GM12892 (cell line): Measurements from ENCODE around the gene RAMP2.

ENCODE experiments used
- DNase-seq: peaks from one replicate; pipeline ENCODE4 v3.0.0; 2011; ENCODE audit not compliant: insufficient read length
- FAIRE-seq: peaks from 2 replicates; lab custom pipeline; 2011; peaks lifted over from hg19 to GRCh38; lab: Jason Lieb, UNC
- POLR2A ChIP-seq: IDR thresholded peaks from 2 replicates; pipeline ENCODE4 v1.6.1; 2011; ENCODE audit warnings: low read depth, low read length, control low read depth
- POLR2AphosphoS5 ChIP-seq: IDR thresholded peaks from 2 replicates; pipeline ENCODE4 v1.6.1; 2011; ENCODE audit warnings: low read depth, low read length, control low read depth
- TAF1 ChIP-seq: IDR thresholded peaks from 2 replicates; pipeline ENCODE4 v1.6.1; 2011; ENCODE audit warnings: low read depth, mild to moderate bottlenecking, control low read depth, low read length, borderline replicate concordance

Gene RAMP2

GRCh38 chr17:42783791-42784138, 22.7 kb downstream of the RAMP2 start:
- DNase-seq: no peak
- no peak for FAIRE-seq
- TF ChIP-seq POLR2A (no peak), TAF1 (no peak), POLR2AphosphoS5 (no peak)

GRCh38 chr17:42784409-42784808, 23.4 kb downstream of the RAMP2 start:
- no peak for TF ChIP-seq POLR2A
- TF ChIP-seq POLR2AphosphoS5: no peak
- TF ChIP-seq TAF1: no peak
- DNase-seq (no peak), FAIRE-seq (no peak)

DNA sequence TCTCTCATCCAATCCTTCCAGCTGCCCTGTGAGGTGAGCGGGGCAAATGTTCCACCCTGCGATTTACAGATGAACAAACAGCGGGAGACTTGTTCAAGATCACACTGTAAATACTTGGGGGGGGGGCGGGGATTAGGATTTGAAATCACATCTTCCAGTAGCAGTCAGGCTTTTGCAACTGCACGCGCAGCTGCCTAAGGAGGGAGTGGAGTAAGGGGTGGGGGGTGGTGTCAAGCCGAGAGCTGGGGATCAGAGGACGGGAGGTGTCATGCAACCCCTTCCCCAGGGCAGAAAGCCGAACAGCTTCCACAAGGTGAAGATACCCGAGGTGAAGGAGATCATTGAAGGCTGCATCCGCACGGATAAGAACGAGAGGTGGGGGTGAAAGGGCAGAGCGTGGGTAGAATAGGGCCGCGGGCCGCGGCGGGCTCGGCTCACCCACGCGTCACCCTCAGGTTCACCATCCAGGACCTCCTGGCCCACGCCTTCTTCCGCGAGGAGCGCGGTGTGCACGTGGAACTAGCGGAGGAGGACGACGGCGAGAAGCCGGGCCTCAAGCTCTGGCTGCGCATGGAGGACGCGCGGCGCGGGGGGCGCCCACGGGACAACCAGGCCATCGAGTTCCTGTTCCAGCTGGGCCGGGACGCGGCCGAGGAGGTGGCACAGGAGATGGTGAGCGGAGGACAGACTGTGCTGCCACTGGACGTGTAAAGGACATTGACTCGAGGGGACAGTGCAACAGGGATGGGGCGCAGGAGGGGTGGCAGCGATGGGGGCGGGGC, 24.0 kb downstream of the RAMP2 start:
- FAIRE-seq (no peak), DNase-seq (no peak)
- TF ChIP-seq POLR2A (no peak), POLR2AphosphoS5 (no peak), TAF1 (no peak)

- FAIRE-seq (no peak), DNase-seq (no peak)
- TF ChIP-seq TAF1: no peak
- no peak for TF ChIP-seq POLR2AphosphoS5
- no peak for TF ChIP-seq POLR2A
Measured at GRCh38 chr17:42787266-42787665, 26.2 kb downstream of the RAMP2 start.

GRCh38 chr17:42791948-42792347, 30.9 kb downstream of the RAMP2 start:
- no peak for FAIRE-seq
- TF ChIP-seq POLR2AphosphoS5: no peak
- DNase-seq: no peak

DNA sequence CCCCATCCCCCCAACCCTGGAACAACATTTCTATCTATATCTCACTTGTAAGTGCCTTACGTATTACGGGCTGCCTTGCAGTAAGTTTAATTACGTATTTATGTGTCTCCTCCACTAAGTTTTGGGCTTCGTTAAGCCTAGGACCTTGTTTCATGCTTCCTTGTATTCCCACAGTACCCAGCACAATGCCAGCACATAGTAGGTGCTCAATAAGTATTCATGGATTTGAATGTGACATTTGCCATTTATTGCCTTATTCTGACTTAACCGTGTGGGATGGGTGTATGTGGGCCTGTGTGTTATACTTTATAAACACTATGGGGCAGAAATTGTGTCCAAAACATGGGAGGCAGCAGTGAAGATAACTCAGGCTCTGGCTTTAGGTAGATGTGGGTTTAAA, 31.5 kb downstream of the RAMP2 start:
- DNase-seq: no peak
- no peak for TF ChIP-seq POLR2AphosphoS5
- no peak for FAIRE-seq

DNA sequence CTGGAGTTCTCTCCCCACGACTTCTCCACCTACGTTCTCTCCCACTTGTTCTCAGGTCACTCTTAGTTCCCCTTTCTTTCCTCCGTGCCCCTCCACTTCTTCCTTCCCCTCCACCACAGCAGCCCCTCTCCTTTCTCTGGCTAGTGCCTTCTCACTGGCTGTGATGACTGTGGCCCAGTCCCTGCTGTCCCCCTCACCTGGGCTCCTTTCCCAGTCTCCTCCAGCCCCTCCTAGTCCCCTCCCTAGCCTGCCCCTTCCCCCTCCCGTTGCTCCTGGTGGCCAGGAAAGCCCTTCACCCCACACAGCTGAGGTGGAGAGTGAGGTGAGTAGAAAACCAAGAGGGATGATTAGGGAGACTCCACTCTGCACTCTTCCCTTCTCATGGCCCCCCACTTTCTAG, 34.0 kb downstream of the RAMP2 start:
- FAIRE-seq (no peak), DNase-seq (no peak)
- TF ChIP-seq POLR2A (no peak), POLR2AphosphoS5 (no peak), TAF1 (no peak)

DNA sequence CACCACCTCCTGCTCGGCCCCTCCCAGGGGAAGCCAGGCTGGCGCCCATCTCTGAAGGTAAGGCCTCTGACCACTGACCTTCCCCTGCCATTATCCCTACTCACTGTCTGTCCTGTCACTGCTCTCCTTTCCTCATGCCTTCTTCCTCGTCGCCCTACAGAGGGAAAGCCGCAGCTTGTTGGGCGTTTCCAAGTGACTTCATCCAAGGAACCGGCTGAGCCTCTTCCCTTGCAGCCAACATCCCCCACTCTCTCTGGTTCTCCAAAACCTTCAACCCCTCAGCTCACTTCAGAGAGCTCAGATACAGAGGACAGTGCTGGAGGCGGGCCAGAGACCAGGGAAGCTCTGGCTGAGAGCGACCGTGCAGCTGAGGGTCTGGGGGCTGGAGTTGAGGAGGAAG, 34.4 kb downstream of the RAMP2 start:
- no peak for TF ChIP-seq TAF1
- no peak for TF ChIP-seq POLR2AphosphoS5
- TF ChIP-seq POLR2A: no peak
- DNase-seq (no peak), FAIRE-seq (no peak)

GRCh38 chr17:42796066-42796758, 35.2 kb downstream of the RAMP2 start:
- FAIRE-seq (no peak), DNase-seq (no peak)
- TF ChIP-seq POLR2AphosphoS5 (no peak), POLR2A (no peak), TAF1 (no peak)

DNA sequence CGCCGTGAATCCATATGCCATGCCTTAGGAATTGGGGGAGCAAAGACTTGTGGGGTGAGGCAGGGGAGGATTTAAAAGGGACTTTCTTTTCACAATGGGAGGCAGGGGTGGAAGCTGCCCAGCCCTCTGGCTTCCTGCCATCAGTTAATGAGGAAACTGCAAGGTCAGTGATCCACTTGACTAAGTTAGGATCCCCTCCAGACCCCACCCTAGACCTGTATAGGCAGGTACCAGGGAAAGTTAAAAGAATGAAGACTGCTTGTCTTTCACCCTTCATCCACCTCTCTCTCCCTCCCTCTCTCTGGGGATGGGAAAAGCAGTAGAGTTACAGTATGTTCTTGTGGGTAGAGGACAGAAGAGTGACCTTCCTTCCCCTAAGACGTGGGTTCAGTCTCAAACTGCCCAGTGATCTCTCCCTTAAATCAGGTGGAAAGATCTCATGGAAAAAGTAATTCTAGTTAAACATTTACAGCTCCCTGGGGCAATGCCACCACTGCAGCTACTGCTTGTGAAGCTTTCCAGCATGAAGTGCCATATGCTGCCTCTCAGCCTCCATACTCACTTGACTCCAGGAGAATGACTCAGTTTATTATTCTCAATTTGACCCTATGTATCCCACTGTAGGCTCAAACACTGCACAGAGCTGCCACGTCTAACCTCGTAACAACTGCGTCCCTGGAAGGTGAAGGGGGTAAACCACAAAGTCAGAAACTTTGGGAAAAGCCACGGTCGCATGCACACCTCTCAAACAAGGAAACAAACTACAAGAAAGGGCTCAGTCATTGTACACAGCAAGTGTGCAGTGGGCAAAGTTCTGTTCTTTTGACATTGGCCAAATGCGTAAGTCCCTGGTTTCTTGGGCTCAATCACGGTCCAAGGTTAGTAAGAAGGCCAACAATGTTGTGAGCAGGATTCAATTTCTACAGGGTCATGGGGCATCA, 36.3 kb downstream of the RAMP2 start:
- TF ChIP-seq TAF1: no peak
- TF ChIP-seq POLR2A: no peak
- TF ChIP-seq POLR2AphosphoS5: no peak
- no peak for DNase-seq
- peak; percentile 30 for FAIRE-seq

- TF ChIP-seq TAF1 (no peak), POLR2AphosphoS5 (no peak), POLR2A (no peak)
- DNase-seq: no peak
- FAIRE-seq: no peak
Measured at GRCh38 chr17:42798011-42798382, 37.0 kb downstream of the RAMP2 start.
